Measurements from ENCODE around the gene MLXIP.

The MLXIP gene

DNA sequence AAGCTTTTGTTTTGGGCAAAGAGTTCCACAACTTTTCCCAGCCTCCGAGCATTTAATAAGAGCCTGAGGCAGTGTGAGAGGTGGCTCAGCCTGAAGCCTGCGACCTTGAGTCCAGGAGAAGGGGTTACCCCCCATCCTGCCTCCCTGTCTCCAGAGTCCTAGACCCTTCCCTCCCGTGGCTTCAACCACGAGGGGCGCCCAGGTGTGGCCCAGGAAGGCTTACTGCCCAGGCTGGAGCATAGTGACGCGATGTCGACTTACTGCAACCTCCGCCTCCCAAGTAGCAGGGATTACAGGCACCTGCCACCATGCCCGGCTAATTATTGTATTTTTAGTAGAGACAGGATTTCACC is 105.0 kb downstream of the MLXIP start:
- intact Hi-C loops (cut with DNase I; ENCODE audit: low total_unique reads): no loop called here

DNA sequence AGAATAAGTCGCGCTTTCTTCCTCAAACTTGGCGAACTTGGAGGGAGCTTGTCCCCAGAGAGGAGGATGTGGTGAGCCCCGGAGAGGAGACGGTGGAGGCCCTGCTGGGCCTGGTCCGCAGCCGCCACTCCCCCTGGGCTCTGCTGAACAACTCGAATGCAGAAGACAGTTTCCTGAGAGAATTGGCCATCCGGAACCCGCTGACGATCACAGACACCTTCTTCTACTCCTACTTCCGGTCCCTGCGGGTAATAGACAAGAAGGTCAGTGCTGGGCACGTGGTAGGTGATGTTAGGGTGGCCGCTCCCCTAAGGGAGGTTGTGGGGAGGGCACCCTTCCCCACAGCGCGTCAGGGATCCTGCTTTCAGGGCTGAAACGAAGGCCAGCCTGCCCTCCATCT is 106.0 kb downstream of the MLXIP start:
- Histone ChIP-seq H3K4me3 (no peak overlapping the region), H3K4me1 (peaks cover 0 to 10% (median 9%) of the 10 kb centered on the region in 4 donors), H3K27ac (no peak overlapping the region), H3K36me3 (no peaks in the 10 kb centered on the region), H3K27me3 (peaks cover 0 to 29% of the 10 kb centered on the region in 2 donors), H3K9me3 (no peaks in the 10 kb centered on the region)
- TF ChIP-seq, protein P1, sequence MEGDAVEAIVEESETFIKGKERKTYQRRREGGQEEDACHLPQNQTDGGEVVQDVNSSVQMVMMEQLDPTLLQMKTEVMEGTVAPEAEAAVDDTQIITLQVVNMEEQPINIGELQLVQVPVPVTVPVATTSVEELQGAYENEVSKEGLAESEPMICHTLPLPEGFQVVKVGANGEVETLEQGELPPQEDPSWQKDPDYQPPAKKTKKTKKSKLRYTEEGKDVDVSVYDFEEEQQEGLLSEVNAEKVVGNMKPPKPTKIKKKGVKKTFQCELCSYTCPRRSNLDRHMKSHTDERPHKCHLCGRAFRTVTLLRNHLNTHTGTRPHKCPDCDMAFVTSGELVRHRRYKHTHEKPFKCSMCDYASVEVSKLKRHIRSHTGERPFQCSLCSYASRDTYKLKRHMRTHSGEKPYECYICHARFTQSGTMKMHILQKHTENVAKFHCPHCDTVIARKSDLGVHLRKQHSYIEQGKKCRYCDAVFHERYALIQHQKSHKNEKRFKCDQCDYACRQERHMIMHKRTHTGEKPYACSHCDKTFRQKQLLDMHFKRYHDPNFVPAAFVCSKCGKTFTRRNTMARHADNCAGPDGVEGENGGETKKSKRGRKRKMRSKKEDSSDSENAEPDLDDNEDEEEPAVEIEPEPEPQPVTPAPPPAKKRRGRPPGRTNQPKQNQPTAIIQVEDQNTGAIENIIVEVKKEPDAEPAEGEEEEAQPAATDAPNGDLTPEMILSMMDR (IDR thresholded peaks at IDR 0.05): no peak
- no peak for DNase-seq
- intact Hi-C loops (cut with DNase I; ENCODE audit: low total_unique reads): no loop called here

More for the DNA sequence above, 105.0 kb downstream of the MLXIP start:
- no peaks in the 10 kb centered on the region for H3K36me3 ChIP-seq
- peak overlapping the region; percentile 44 to 57 for H3K4me3 ChIP-seq
- H3K4me1 ChIP-seq: peaks cover 0 to 10% (median 9%) of the 10 kb centered on the region in 4 donors
- peaks cover 0 to 22% of the 10 kb centered on the region in 2 donors for H3K27me3 ChIP-seq
- no peaks in the 10 kb centered on the region for H3K9me3 ChIP-seq
- no peak overlapping the region for H3K27ac ChIP-seq
- TF ChIP-seq, protein P1 (IDR thresholded peaks at IDR 0.05): no peak
- no peak for DNase-seq

DNA sequence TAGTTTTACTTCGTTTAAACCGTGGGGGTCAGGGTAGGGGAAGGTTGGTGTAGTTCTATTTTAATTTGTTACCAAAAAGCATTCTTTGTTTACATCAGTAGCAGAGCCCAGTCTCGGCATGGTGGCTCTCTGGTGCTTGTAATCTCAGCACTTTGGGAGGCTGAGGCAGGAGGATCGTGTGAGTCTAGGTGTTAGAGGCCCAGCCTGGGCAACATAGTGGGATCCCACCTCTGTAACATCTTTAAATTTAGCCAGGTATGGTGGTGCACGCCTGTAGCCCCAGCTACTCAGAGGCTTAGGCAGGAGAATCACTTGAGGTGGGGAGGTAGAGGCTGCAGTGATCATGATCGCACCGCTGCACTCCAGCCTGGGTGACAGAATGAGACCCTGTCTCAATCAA is 106.5 kb downstream of the MLXIP start:
- Histone ChIP-seq H3K27me3 (peaks cover 0 to 35% of the 10 kb centered on the region in 2 donors), H3K27ac (no peak overlapping the region), H3K4me3 (no peak overlapping the region), H3K4me1 (peaks cover 0 to 10% (median 9%) of the 10 kb centered on the region in 4 donors), H3K9me3 (no peaks in the 10 kb centered on the region), H3K36me3 (no peaks in the 10 kb centered on the region)
- TF ChIP-seq, protein P1 (IDR thresholded peaks at IDR 0.05): no peak
- intact Hi-C loops (cut with DNase I; ENCODE audit: low total_unique reads): no loop called here
- no peak for DNase-seq

DNA sequence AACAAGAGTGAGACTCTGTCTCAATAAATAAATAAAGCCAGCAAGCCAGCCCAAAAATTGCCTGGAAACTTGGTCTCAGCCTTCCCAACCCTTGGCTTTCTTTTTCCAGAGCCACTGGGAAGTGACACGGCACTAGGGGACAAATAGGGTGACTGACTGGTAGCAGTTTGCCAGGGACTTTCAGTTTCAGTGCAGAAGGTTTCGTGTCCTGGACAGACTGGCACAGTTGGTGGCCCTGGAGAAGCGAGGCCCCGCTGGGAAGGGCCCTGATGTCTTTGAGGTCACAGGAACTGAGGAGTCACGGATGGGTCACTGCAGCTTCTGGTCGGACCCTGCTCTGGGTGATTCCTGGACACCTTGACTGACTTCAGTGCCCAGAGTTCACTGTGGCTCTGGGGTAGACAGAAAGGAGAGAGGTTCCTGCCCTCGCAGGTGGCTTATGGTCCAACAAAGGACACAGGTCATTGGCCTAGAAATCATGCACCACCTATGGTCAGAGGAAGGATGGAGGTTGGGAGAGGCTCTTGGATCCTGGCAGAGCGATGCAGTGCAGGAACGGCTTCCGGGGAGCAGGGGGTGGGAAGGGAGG is 107.0 kb downstream of the MLXIP start:
- TF ChIP-seq, protein P1 (IDR thresholded peaks at IDR 0.05): no peak
- H3K36me3 ChIP-seq: no peaks in the 10 kb centered on the region
- peaks cover 0 to 10% (median 9%) of the 10 kb centered on the region in 4 donors for H3K4me1 ChIP-seq
- H3K4me3 ChIP-seq: no peak overlapping the region
- no peak for DNase-seq
- peaks cover 0 to 39% of the 10 kb centered on the region in 2 donors for H3K27me3 ChIP-seq
- no peaks in the 10 kb centered on the region for H3K9me3 ChIP-seq
- no peak overlapping the region for H3K27ac ChIP-seq
- intact Hi-C loops (cut with DNase I; ENCODE audit: low total_unique reads): no loop called here

DNA sequence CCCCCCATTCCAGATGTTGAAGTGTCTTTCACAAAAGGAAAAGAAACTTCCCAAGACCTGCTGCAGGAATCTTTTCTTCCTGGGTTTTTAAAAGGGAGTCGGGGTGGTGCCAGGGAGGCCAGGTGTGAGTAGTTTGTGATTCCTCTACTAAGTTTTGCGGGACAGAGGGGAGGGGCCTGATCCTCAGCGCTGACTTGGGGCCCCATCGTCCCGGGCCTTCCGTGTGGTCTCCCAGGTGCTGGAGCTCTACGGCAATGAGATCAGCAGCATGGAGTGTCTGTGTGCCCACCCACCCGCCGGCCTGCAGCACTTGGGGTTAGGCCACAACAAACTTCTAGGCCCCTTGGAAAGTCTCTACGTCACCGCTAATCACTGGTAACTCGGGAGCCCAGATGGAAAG is 108.9 kb downstream of the MLXIP start:
- H3K4me3 ChIP-seq: no peak overlapping the region
- no peaks in the 10 kb centered on the region for H3K9me3 ChIP-seq
- DNase-seq: no peak
- peaks cover 0 to 44% of the 10 kb centered on the region in 2 donors for H3K27me3 ChIP-seq
- TF ChIP-seq, protein P1 (IDR thresholded peaks at IDR 0.05): no peak
- H3K27ac ChIP-seq: no peak overlapping the region
- intact Hi-C loops (cut with DNase I; ENCODE audit: low total_unique reads): no loop called here
- peaks cover 0 to 10% (median 9%) of the 10 kb centered on the region in 4 donors for H3K4me1 ChIP-seq
- H3K36me3 ChIP-seq: no peaks in the 10 kb centered on the region
